Kidney epithelial cell (primary cell): ENCODE results near the gene PPIP5K2. TPM values are rescaled to one million over a fixed set of nuclear protein-coding genes. Genes with fewer than 3 reads are reported as not detected.
"Not testable (repeated sequence)": the region's sequence is repeated elsewhere in the genome, so short reads cannot be mapped to it uniquely, and the experiment has no call there.

ENCODE experiments used
- DNase-seq: peaks from one replicate; pipeline ENCODE4 v3.0.0-alpha.2; 2010; ENCODE audit warnings: low read depth
- H3K27me3 ChIP-seq: 2 replicates; pipeline ENCODE4 v1.6.0; 2011; ENCODE audit warnings: low read length; ENCODE audit not compliant: control insufficient read depth, insufficient read depth
- H3K36me3 ChIP-seq: 2 replicates; pipeline ENCODE4 v1.5.1; 2011; ENCODE audit warnings: low read length; ENCODE audit not compliant: control insufficient read depth, insufficient read depth
- H3K4me3 ChIP-seq: 2 replicates; pipeline ENCODE4 v1.5.1; 2011; ENCODE audit warnings: low read depth, mild to moderate bottlenecking, control low read depth, low read length
- total RNA-seq: library from RNA; depleted of rRNA; stranded (reverse); fragments of >200 nt; gene quantifications from 2 replicates; pipeline ENCODE4 v1.2.3, GENCODE V29; 2015
- TF ChIP-seq, protein P1 (sequence below): IDR thresholded peaks from 2 replicates; pipeline ENCODE4 v1.5.1; 2011; ENCODE audit warnings: mild to moderate bottlenecking, moderate library complexity, low read length, control low read depth, inconsistent platforms; ENCODE audit not compliant: insufficient read depth, poor library complexity, severe bottlenecking

Gene PPIP5K2
- total RNA-seq, 1 donor from 2014 or later = 49.9 TPM

DNA sequence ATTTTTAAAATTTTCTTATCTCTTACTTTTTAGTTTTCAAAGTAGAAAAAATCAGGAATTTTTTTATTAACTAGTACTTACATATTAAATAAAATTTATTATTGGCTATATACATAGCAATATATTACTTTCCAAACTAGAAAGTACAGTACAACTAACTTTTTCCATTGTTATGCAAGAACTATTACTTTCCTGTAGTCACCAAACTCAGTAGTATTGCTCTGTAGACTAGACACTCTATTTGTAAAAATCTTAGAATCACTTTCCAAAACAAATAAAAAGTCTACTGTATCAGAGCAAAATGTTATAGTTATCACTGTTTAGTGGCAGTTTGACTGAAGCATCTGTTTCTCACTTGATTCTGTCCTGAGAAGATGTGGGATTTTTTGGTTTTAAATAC lies 83.1 kb downstream of the PPIP5K2 start:
- DNase-seq = no peak
- Histone ChIP-seq H3K27me3 (no peaks in the 10 kb centered on the region), H3K4me3 (no peak overlapping the region), H3K36me3 (no peaks in the 10 kb centered on the region)
- TF ChIP-seq, protein P1, sequence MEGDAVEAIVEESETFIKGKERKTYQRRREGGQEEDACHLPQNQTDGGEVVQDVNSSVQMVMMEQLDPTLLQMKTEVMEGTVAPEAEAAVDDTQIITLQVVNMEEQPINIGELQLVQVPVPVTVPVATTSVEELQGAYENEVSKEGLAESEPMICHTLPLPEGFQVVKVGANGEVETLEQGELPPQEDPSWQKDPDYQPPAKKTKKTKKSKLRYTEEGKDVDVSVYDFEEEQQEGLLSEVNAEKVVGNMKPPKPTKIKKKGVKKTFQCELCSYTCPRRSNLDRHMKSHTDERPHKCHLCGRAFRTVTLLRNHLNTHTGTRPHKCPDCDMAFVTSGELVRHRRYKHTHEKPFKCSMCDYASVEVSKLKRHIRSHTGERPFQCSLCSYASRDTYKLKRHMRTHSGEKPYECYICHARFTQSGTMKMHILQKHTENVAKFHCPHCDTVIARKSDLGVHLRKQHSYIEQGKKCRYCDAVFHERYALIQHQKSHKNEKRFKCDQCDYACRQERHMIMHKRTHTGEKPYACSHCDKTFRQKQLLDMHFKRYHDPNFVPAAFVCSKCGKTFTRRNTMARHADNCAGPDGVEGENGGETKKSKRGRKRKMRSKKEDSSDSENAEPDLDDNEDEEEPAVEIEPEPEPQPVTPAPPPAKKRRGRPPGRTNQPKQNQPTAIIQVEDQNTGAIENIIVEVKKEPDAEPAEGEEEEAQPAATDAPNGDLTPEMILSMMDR = no peak

DNA sequence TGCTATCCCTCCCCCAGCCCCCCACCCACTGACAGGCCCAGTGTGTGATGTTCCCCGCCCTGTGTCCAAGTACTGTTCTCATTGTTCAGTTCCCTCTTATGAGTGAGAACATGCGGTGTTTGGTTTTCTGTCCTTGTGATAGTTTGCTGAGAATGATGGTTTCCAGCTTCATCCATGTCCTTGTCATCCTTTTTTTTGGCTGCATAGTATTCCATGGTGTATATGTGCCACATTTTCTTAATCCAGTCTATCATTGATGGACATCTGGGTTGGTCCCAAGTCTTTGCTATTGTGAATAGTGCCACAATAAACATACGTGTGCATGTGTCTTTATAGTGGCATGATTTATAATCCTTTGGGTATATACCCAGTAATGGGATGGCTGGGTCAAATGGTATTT lies 84.9 kb downstream of the PPIP5K2 start:
- DNase-seq = not testable (repeated sequence)

DNA sequence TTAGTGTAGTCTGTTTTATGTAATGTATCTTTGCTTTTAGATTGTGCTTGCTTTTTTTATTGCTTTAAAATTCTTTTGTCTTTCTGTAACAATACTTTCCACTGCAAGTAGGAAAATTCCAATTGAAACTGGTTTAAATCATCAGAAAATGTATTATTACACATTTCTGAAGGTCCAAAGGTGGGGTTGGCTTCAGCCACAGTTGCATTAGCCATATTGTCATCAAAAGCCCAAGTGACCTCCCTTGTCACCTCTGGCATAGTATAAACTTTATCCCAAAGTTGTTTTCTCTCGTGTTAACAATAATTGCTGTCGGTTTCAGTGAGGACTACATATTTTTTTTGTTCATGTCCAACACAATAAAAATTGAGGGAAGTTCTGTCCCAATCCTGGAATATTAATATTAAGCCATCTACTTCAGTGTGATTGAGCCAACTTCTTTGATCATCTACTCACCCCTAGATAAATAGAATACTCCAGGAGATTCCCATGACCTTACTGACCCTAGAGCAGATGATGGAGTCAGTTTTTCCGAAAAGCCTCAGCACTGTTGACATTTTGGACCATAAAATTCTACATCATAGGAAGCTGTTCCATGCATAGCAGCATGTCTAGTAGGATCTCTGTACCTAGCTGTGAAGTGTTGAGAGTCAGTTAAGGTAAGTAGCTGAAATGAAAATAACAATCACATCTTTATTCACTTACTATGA lies 86.0 kb downstream of the PPIP5K2 start:
- Histone ChIP-seq H3K36me3 (no peaks in the 10 kb centered on the region), H3K4me3 (no peak overlapping the region), H3K27me3 (no peaks in the 10 kb centered on the region)
- no peak for DNase-seq
- TF ChIP-seq, protein P1 = no peak

More for the DNA sequence above, 84.9 kb downstream of the PPIP5K2 start:
- not testable (repeated sequence) for H3K27me3 ChIP-seq, H3K4me3 ChIP-seq, H3K36me3 ChIP-seq

GRCh38 chr5:103207011-103207410 lies 86.9 kb downstream of the PPIP5K2 start:
- TF ChIP-seq, protein P1 = no peak
- DNase-seq = no peak
- no peaks in the 10 kb centered on the region for H3K27me3 ChIP-seq
- no peak overlapping the region for H3K4me3 ChIP-seq
- no peaks in the 10 kb centered on the region for H3K36me3 ChIP-seq

DNA sequence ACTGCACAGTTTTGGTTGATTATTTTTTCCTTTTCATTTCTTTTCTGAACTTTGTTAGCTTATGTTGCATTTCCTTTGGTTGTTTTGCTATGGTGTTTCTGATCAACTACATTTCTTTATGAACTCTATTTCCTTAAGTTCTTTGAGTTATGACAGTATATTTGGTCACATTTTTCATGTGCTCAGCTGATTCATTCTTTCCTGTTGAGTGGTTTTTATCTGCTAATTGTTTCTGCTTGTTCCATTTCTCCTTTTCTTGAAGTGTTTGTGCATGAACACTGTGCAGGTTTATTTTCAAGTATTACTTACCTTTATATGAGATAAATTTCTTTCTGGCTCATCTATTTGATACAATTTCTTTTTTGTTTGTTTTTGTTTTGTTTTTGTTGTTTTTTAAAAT lies 87.6 kb downstream of the PPIP5K2 start:
- H3K27me3 ChIP-seq = no peaks in the 10 kb centered on the region
- DNase-seq = no peak
- TF ChIP-seq, protein P1 = no peak
- no peaks in the 10 kb centered on the region for H3K36me3 ChIP-seq
- H3K4me3 ChIP-seq = no peak overlapping the region

DNA sequence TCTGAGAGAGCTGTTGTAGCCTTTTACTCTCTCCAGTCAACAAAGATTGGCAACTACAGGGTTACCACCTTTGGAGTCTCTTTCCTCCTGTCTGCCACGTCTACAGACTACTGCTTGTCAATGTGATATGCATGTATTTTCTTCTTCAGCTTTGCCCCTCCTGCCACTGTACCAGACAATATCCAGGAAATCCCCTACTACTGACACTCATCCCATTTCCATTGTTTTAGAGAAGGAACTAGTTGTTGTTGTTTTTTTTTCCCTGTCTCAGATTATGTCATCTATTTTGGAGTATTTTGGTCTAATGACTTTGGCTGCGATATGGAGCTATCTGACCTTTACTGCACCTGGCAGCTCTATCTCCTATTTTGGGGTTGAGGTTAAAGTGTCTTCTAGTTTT lies 88.4 kb downstream of the PPIP5K2 start:
- TF ChIP-seq, protein P1 = no peak
- H3K4me3 ChIP-seq = no peak overlapping the region
- DNase-seq = no peak
- no peaks in the 10 kb centered on the region for H3K27me3 ChIP-seq
- H3K36me3 ChIP-seq = no peaks in the 10 kb centered on the region
